Neural progenitor cell (in vitro differentiated cells): ENCODE results near the gene KRT2.

Experiments
- EZH2 ChIP-seq: fragments of 200-600 bp; sonication (generic); IDR thresholded peaks from 2 replicates; pipeline ENCODE4 v1.6.1; 2017; ENCODE audit warnings: antibody characterized with exemption, mild to moderate bottlenecking, moderate library complexity
- EZH2phosphoT487 ChIP-seq: fragments of 200-600 bp; sonication (generic); IDR thresholded peaks from 2 replicates; pipeline ENCODE4 v1.6.1; 2017; ENCODE audit warnings: antibody characterized with exemption
- TF ChIP-seq, protein P1 (sequence below): fragments of 200-600 bp; sonication (generic); IDR thresholded peaks from 2 replicates; pipeline ENCODE4 v1.5.1; 2017; ENCODE audit warnings: antibody characterized with exemption, mild to moderate bottlenecking

DNA sequence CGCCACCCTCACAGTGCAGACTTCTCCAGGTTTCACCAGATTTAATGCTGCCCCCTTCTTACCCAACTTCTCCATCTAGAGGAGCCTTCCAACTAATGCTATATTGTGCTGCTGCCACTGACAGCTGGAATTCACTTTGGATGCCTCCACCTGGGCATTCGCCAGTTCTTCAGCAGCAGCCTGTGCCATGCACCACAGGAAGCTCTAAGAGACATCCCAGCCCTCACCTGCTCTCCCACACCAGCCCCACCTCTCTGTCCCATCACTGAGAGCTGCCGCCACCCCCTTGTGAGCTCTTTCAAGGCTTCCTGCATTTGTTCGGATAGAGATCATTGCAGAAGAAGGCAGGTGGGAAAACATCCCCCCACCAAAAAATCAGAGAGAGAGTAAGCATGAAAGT, 4.6 kb upstream of the KRT2 start:
- TF ChIP-seq EZH2: no peak
- TF ChIP-seq, protein P1, sequence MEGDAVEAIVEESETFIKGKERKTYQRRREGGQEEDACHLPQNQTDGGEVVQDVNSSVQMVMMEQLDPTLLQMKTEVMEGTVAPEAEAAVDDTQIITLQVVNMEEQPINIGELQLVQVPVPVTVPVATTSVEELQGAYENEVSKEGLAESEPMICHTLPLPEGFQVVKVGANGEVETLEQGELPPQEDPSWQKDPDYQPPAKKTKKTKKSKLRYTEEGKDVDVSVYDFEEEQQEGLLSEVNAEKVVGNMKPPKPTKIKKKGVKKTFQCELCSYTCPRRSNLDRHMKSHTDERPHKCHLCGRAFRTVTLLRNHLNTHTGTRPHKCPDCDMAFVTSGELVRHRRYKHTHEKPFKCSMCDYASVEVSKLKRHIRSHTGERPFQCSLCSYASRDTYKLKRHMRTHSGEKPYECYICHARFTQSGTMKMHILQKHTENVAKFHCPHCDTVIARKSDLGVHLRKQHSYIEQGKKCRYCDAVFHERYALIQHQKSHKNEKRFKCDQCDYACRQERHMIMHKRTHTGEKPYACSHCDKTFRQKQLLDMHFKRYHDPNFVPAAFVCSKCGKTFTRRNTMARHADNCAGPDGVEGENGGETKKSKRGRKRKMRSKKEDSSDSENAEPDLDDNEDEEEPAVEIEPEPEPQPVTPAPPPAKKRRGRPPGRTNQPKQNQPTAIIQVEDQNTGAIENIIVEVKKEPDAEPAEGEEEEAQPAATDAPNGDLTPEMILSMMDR: no peak
- TF ChIP-seq EZH2phosphoT487: no peak
